ENCODE data around the gene LCE3D. TPM values are rescaled to one million over a fixed set of nuclear protein-coding genes. Genes with fewer than 3 reads are reported as not detected.

Gene LCE3D
- total RNA-seq, 1 experiment from 2014 or later = not detected

Other genes with a start within 250 kb of the LCE3D start
- gene FLG2, start 220.5 kb downstream of the LCE3D start, total RNA-seq (2014; rRNA removed; shearing (Covaris generic)) = not detected in 2 replicates
- not detected in 2 replicates for gene CRNN, start 166.3 kb downstream of the LCE3D start, total RNA-seq (2014; rRNA removed; shearing (Covaris generic))
- gene LCE5A, start 69.7 kb downstream of the LCE3D start, total RNA-seq (2014; rRNA removed; shearing (Covaris generic)) = not detected in 2 replicates
- gene CRCT1, start 66.0 kb downstream of the LCE3D start, total RNA-seq (2014; rRNA removed; shearing (Covaris generic)) = not detected in 2 replicates
- not detected in 2 replicates for gene LCE3E, start 13.7 kb downstream of the LCE3D start, total RNA-seq (2014; rRNA removed; shearing (Covaris generic))
- not detected in 2 replicates for gene LCE3C, start 19.7 kb upstream of the LCE3D start, total RNA-seq (2014; rRNA removed; shearing (Covaris generic))
- not detected in 2 replicates for gene LCE3B, start 33.3 kb upstream of the LCE3D start, total RNA-seq (2014; rRNA removed; shearing (Covaris generic))
- not detected in 2 replicates for gene LCE3A, start 42.6 kb upstream of the LCE3D start, total RNA-seq (2014; rRNA removed; shearing (Covaris generic))
- gene LCE2D, start 82.9 kb upstream of the LCE3D start, total RNA-seq (2014; rRNA removed; shearing (Covaris generic)) = not detected in 2 replicates
- gene LCE2C, start 94.8 kb upstream of the LCE3D start, total RNA-seq (2014; rRNA removed; shearing (Covaris generic)) = not detected in 2 replicates
- not detected in 2 replicates for gene LCE2B, start 105.6 kb upstream of the LCE3D start, total RNA-seq (2014; rRNA removed; shearing (Covaris generic))
- gene LCE2A, start 117.8 kb upstream of the LCE3D start, total RNA-seq (2014; rRNA removed; shearing (Covaris generic)) = not detected in 2 replicates
- gene LCE4A, start 127.6 kb upstream of the LCE3D start, total RNA-seq (2014; rRNA removed; shearing (Covaris generic)) = not detected in 2 replicates
- not detected in 2 replicates for gene KPRP, start 177.5 kb upstream of the LCE3D start, total RNA-seq (2014; rRNA removed; shearing (Covaris generic))
- gene LCE1F, start 194.6 kb upstream of the LCE3D start, total RNA-seq (2014; rRNA removed; shearing (Covaris generic)) = not detected in 2 replicates
- not detected in 2 replicates for gene LCE1E, start 205.7 kb upstream of the LCE3D start, total RNA-seq (2014; rRNA removed; shearing (Covaris generic))
- not detected in 2 replicates for gene LCE1D, start 216.2 kb upstream of the LCE3D start, total RNA-seq (2014; rRNA removed; shearing (Covaris generic))
- gene LCE1C, start 226.1 kb upstream of the LCE3D start, total RNA-seq (2014; rRNA removed; shearing (Covaris generic)) = not detected in 2 replicates
- not detected in 2 replicates for gene LCE1B, start 231.5 kb upstream of the LCE3D start, total RNA-seq (2014; rRNA removed; shearing (Covaris generic))
- not detected in 2 replicates for gene LCE1A, start 247.0 kb upstream of the LCE3D start, total RNA-seq (2014; rRNA removed; shearing (Covaris generic))

Measured in H4 (cell line).